Esophagus squamous epithelium (tissue), 5 donors: ENCODE measurements around the gene MESD. TPM values are rescaled to one million over a fixed set of nuclear protein-coding genes. Genes with fewer than 3 reads are reported as not detected.

ENCODE experiments used
- DNase-seq: peaks from one replicate; lab custom pipeline; 2025; lab: John Stamatoyannopoulos, UW
- H3K27ac ChIP-seq, 4 donors: fragments of 200-600 bp; sonication (generic); one replicate each; pipeline ENCODE4 v1.5.1; 2016 to 2019; ENCODE audit warnings: mild to moderate bottlenecking in 1 of 4
- H3K27me3 ChIP-seq, 4 donors: fragments of 200-600 bp; sonication (generic); 1 replicate in 3 of 4; 2 replicates in 1 of 4; pipeline versions ENCODE4 v1.5.1 to v1.6.0; 2017 to 2021; ENCODE audit warnings: antibody characterized with exemption in 1 of 4
- H3K36me3 ChIP-seq, 3 donors: fragments of 200-600 bp; sonication (generic); one replicate each; pipeline ENCODE4 v1.5.1; 2016 to 2019
- H3K4me1 ChIP-seq, 3 donors: fragments of 200-600 bp; sonication (generic); one replicate each; pipeline ENCODE4 v1.5.1; 2017 to 2019
- H3K4me3 ChIP-seq, 4 donors: fragments of 200-600 bp; sonication (generic); 1 replicate in 3 of 4; 2 replicates in 1 of 4; pipeline ENCODE4 v1.5.1; 2016 to 2019; ENCODE audit warnings: mild to moderate bottlenecking in 2 of 4, moderate library complexity in 1 of 4
- H3K9me3 ChIP-seq, 3 donors: fragments of 200-600 bp; sonication (generic); one replicate each; pipeline ENCODE4 v1.5.1; 2016 to 2019
- CTCF ChIP-seq, 6 experiments: fragments of 450-650 bp in 4 of 6; fragments of 200-600 bp in 2 of 6; sonication (generic) in 2 of 6; IDR thresholded peaks; one replicate each; pipeline ENCODE4 v1.5.1; 2016 to 2019; ENCODE audit warnings: antibody characterized with exemption in 6 of 6, mild to moderate bottlenecking in 4 of 6, moderate library complexity in 4 of 6
- POLR2A ChIP-seq, 4 donors: fragments of 450-650 bp; IDR thresholded peaks; one replicate each; pipeline ENCODE4 v1.6.1; 2017; ENCODE audit warnings: antibody characterized with exemption in 4 of 4, mild to moderate bottlenecking in 4 of 4, moderate library complexity in 3 of 4
- WGBS, 2 donors: methylation state at CpG; one replicate each; pipeline ENCODE4 v1.1.5; 2018; 5-methylcytosine and 5-hydroxymethylcytosine counted together
- intact Hi-C: fragments of 100-400 bp; cut with DNase I; formaldehyde crosslinking; loops from one replicate; pipeline ENCODE4 v1.15.0; 2022
- total RNA-seq, 4 donors: library from RNA; depleted of rRNA; stranded (reverse); fragments of >200 nt; gene quantifications; one replicate each; pipeline ENCODE4 v1.1.0, GENCODE V29; 2016
- donor health status: DM: yes; HTN: yes; CAD: no.

Gene MESD
- total RNA-seq, 4 donors from 2014 or later: 13.8 to 25.4 (median 19.1) TPM

GRCh38 chr15:81010086-81010485, 20.5 kb upstream of the MESD start:
- peaks cover 0 to 17% (median 5%) of the 10 kb centered on the region in 3 donors for H3K4me1 ChIP-seq
- intact Hi-C loops: no loop called here
- H3K27ac ChIP-seq: no peak overlapping the region
- H3K9me3 ChIP-seq: no peaks in the 10 kb centered on the region
- H3K27me3 ChIP-seq: no peaks in the 10 kb centered on the region
- H3K4me3 ChIP-seq: no peak overlapping the region
- DNase-seq: no peak
- 75 to 78% methylated on average over 4 of the region's 4 CpGs for WGBS, 2 donors
- no peak for TF ChIP-seq POLR2A (IDR thresholded peaks at IDR 0.05)
- no peak for TF ChIP-seq CTCF (IDR thresholded peaks at IDR 0.05)
- H3K36me3 ChIP-seq: no peaks in the 10 kb centered on the region

GRCh38 chr15:81008312-81008711, 18.7 kb upstream of the MESD start:
- intact Hi-C loops: no loop called here
- peaks cover 0 to 31% (median 20%) of the 10 kb centered on the region in 3 donors for H3K4me1 ChIP-seq
- peaks cover 0 to 10% (median 0%) of the 10 kb centered on the region in 3 donors for H3K36me3 ChIP-seq
- WGBS, 2 donors: 93 to 96% methylated on average over 2 of the region's 2 CpGs
- H3K9me3 ChIP-seq: no peaks in the 10 kb centered on the region
- H3K27ac ChIP-seq: no peak overlapping the region
- no peak overlapping the region for H3K4me3 ChIP-seq
- H3K27me3 ChIP-seq: no peaks in the 10 kb centered on the region
- TF ChIP-seq CTCF (IDR thresholded peaks at IDR 0.05) (no peak), POLR2A (IDR thresholded peaks at IDR 0.05) (no peak)
- DNase-seq: no peak

- TF ChIP-seq POLR2A (IDR thresholded peaks at IDR 0.05): no peak
- Histone ChIP-seq H3K36me3 (peaks cover 0 to 18% (median 7%) of the 10 kb centered on the region in 3 donors), H3K9me3 (no peaks in the 10 kb centered on the region), H3K4me1 (peaks cover 6 to 39% (median 28%) of the 10 kb centered on the region in 3 donors), H3K27me3 (no peaks in the 10 kb centered on the region), H3K27ac (no peak overlapping the region), H3K4me3 (no peak overlapping the region)
- 74 to 85% methylated on average over 5 of the region's 6 CpGs for WGBS, 2 donors
- intact Hi-C loops: no loop called here
- DNase-seq: no peak
These were observed 17.9 kb upstream of the MESD start for GRCh38 chr15:81007428-81008064.

- TF ChIP-seq POLR2A (IDR thresholded peaks at IDR 0.05): no peak
- H3K4me1 ChIP-seq: peaks cover 11 to 47% (median 28%) of the 10 kb centered on the region in 3 donors
- no peak overlapping the region for H3K27ac ChIP-seq
- no peaks in the 10 kb centered on the region for H3K27me3 ChIP-seq
- no peaks in the 10 kb centered on the region for H3K9me3 ChIP-seq
- no peak overlapping the region for H3K4me3 ChIP-seq
- intact Hi-C loops: no loop called here
- 77 to 87% methylated on average over 1 of the region's 1 CpG for WGBS, 2 donors
- DNase-seq: no peak
- H3K36me3 ChIP-seq: peaks cover 0 to 20% (median 7%) of the 10 kb centered on the region in 3 donors
These were observed 16.5 kb upstream of the MESD start for GRCh38 chr15:81006124-81006523.

- Histone ChIP-seq H3K4me1 (peaks cover 11 to 70% (median 30%) of the 10 kb centered on the region in 3 donors), H3K4me3 (peak overlapping the region; percentile 73 to 90 (median 88)), H3K9me3 (no peaks in the 10 kb centered on the region), H3K36me3 (peaks cover 0 to 20% (median 7%) of the 10 kb centered on the region in 3 donors), H3K27ac (peak overlapping the region in 1 of 4 donors; percentile 97), H3K27me3 (no peaks in the 10 kb centered on the region)
- TF ChIP-seq CTCF (IDR thresholded peaks at IDR 0.05): no peak
- TF ChIP-seq POLR2A (IDR thresholded peaks at IDR 0.05): no peak
- intact Hi-C loops: no loop called here
- WGBS, 2 donors: 80 to 93% methylated on average over 1 to 3 of the region's 19 CpGs
- DNase-seq: no peak
These were observed 13.4 kb upstream of the MESD start for GRCh38 chr15:81003097-81003350.

GRCh38 chr15:81002331-81003096, 12.9 kb upstream of the MESD start:
- no peak for DNase-seq
- intact Hi-C loops: no loop called here
- Histone ChIP-seq H3K27ac (peak overlapping the region; percentile 97 to 100 (median 99)), H3K4me1 (peaks cover 11 to 75% (median 30%) of the 10 kb centered on the region in 3 donors), H3K4me3 (peak overlapping the region; percentile 73 to 90 (median 88)), H3K9me3 (no peaks in the 10 kb centered on the region), H3K27me3 (no peaks in the 10 kb centered on the region), H3K36me3 (peaks cover 0 to 20% (median 7%) of the 10 kb centered on the region in 3 donors)
- 89% methylated on average over 11 of the region's 89 CpGs; no CpG with 5 or more reads in 1 of the 2 donors for WGBS, 2 donors
- TF ChIP-seq CTCF (IDR thresholded peaks at IDR 0.05): no peak
